Measurements from ENCODE around the gene HELT.

HELT gene

GRCh38 chr4:185028625-185029024 is 10.3 kb downstream of the HELT start:
- no peak for TF ChIP-seq CTCF (IDR thresholded peaks at IDR 0.05; ENCODE audit: borderline replicate concordance, insufficient read depth, low read depth, low read length)
- no peak overlapping the region for H3K4me3 ChIP-seq (ENCODE audit: low read depth, low read length)

GRCh38 chr4:185031611-185032010 is 13.3 kb downstream of the HELT start:
- no peak overlapping the region for H3K4me3 ChIP-seq (ENCODE audit: low read depth, low read length)
- no peak for TF ChIP-seq CTCF (IDR thresholded peaks at IDR 0.05; ENCODE audit: borderline replicate concordance, insufficient read depth, low read depth, low read length)

GRCh38 chr4:185033072-185033471 is 14.8 kb downstream of the HELT start:
- no peak overlapping the region for H3K4me3 ChIP-seq (ENCODE audit: low read depth, low read length)
- no peak for TF ChIP-seq CTCF (IDR thresholded peaks at IDR 0.05; ENCODE audit: borderline replicate concordance, insufficient read depth, low read depth, low read length)

GRCh38 chr4:185033950-185034349 is 15.7 kb downstream of the HELT start:
- no peak for TF ChIP-seq CTCF (IDR thresholded peaks at IDR 0.05; ENCODE audit: borderline replicate concordance, insufficient read depth, low read depth, low read length)
- H3K4me3 ChIP-seq (ENCODE audit: low read depth, low read length) = no peak overlapping the region

- no peak for TF ChIP-seq CTCF (IDR thresholded peaks at IDR 0.05; ENCODE audit: borderline replicate concordance, insufficient read depth, low read depth, low read length)
- H3K4me3 ChIP-seq (ENCODE audit: low read depth, low read length) = no peak overlapping the region
These were observed 17.0 kb downstream of the HELT start for GRCh38 chr4:185035284-185035683.

- H3K4me3 ChIP-seq (ENCODE audit: low read depth, low read length) = no peak overlapping the region
- TF ChIP-seq CTCF (IDR thresholded peaks at IDR 0.05; ENCODE audit: borderline replicate concordance, insufficient read depth, low read depth, low read length) = no peak
These were observed 17.7 kb downstream of the HELT start for GRCh38 chr4:185036019-185036418.

- no peak for TF ChIP-seq CTCF (IDR thresholded peaks at IDR 0.05; ENCODE audit: borderline replicate concordance, insufficient read depth, low read depth, low read length)
These were observed 18.6 kb downstream of the HELT start for GRCh38 chr4:185036842-185037241.

More at GRCh38 chr4:185036842-185037241, 18.6 kb downstream of the HELT start:
- no peak overlapping the region for H3K4me3 ChIP-seq (ENCODE audit: low read depth, low read length)

Measured in GM12875 (cell line).